Immature natural killer cell (primary cell): ENCODE data around the gene WDR36. TPM values are rescaled to one million over a fixed set of nuclear protein-coding genes. Genes with fewer than 3 reads are reported as not detected.

Experiments
- DNase-seq, 3 donors: peaks; one replicate each; pipeline ENCODE4 v3.0.0; 2022; ENCODE audit warnings: mixed read lengths in 1 of 3
- H3K27ac Mint-ChIP-seq, 6 donors: one replicate each; pipeline ENCODE4 v1.8.0; 2020; ENCODE audit warnings: mixed read lengths in 6 of 6, mild to moderate bottlenecking in 5 of 6, inconsistent platforms in 4 of 6, moderate library complexity in 3 of 6
- H3K27me3 Mint-ChIP-seq, 3 donors: one replicate each; pipeline ENCODE4 v1.8.0; 2020 to 2021; ENCODE audit warnings: low read depth in 3 of 3, mild to moderate bottlenecking in 3 of 3, mixed read lengths in 3 of 3, moderate library complexity in 3 of 3, inconsistent platforms in 1 of 3
- H3K36me3 Mint-ChIP-seq, 3 donors: one replicate each; pipeline ENCODE4 v1.8.0; 2020; ENCODE audit warnings: mixed read lengths in 3 of 3, inconsistent platforms in 2 of 3, mild to moderate bottlenecking in 2 of 3
- H3K4me1 Mint-ChIP-seq, 2 donors: one replicate each; pipeline ENCODE4 v1.8.0; 2020; ENCODE audit warnings: inconsistent platforms in 2 of 2, mild to moderate bottlenecking in 2 of 2, mixed read lengths in 2 of 2, moderate library complexity in 1 of 2
- H3K4me3 Mint-ChIP-seq, 5 donors: one replicate each; pipeline ENCODE4 v1.8.0; 2020; ENCODE audit warnings: mild to moderate bottlenecking in 5 of 5, mixed read lengths in 5 of 5, inconsistent platforms in 3 of 5, moderate library complexity in 3 of 5
- H3K9me3 Mint-ChIP-seq, 6 donors: one replicate each; pipeline ENCODE4 v1.8.0; 2020; ENCODE audit warnings: mild to moderate bottlenecking in 6 of 6, mixed read lengths in 6 of 6, inconsistent platforms in 4 of 6, moderate library complexity in 3 of 6
- polyA plus RNA-seq, 3 donors: library from polyadenylated mRNA; unstranded; fragments of 300-500 nt; fragmentation: Illumina TruSeq; gene quantifications; one replicate each; pipeline ENCODE4 v1.2.3, GENCODE V29; 2021

The WDR36 gene
- 10 to 100 TPM; 10.2 to 25.7 (median 15.2) TPM for polyA plus RNA-seq

- Mint-ChIP-seq H3K27me3 (peaks cover 4 to 8% (median 5%) of the 10 kb centered on the region in 3 donors), H3K4me3 (peak within 1 kb of the TSS; percentile 90 to 99 (median 92)), H3K9me3 (peaks cover 0 to 2% (median 0%) of the 10 kb centered on the region in 6 donors), H3K27ac (peak within 1 kb of the TSS; percentile 90 to 98 (median 94)), H3K36me3 (no peaks in the 10 kb centered on the region), H3K4me1 (peaks cover 23 to 32% of the 10 kb centered on the region in 2 donors)
- peak; percentile 85 to 88 (median 86) for DNase-seq
Observed at GRCh38 chr5:111092062-111092853, at the start of gene WDR36. Gene WDR36, plus strand, starts transcription at chr5:111092348. Its CDS starts 109 bp downstream, at chr5:111092457.

- H3K36me3 Mint-ChIP-seq: no peaks in the 10 kb centered on the region
- H3K4me3 Mint-ChIP-seq: no peak overlapping the region
- no peaks in the 10 kb centered on the region for H3K9me3 Mint-ChIP-seq
- no peak overlapping the region for H3K27ac Mint-ChIP-seq
- no peak for DNase-seq
- peaks cover 0 to 2% (median 2%) of the 10 kb centered on the region in 3 donors for H3K27me3 Mint-ChIP-seq
- H3K4me1 Mint-ChIP-seq: no peaks in the 10 kb centered on the region
Observed at GRCh38 chr5:111043712-111044506, 48.2 kb upstream of the WDR36 start.

- peaks cover 4 to 13% (median 5%) of the 10 kb centered on the region in 3 donors for H3K27me3 Mint-ChIP-seq
- no peaks in the 10 kb centered on the region for H3K4me1 Mint-ChIP-seq
- peaks cover 0 to 7% (median 4%) of the 10 kb centered on the region in 6 donors for H3K9me3 Mint-ChIP-seq
- H3K27ac Mint-ChIP-seq: no peak overlapping the region
- H3K36me3 Mint-ChIP-seq: peaks cover 0 to 5% (median 0%) of the 10 kb centered on the region in 3 donors
- H3K4me3 Mint-ChIP-seq: no peak overlapping the region
- DNase-seq: no peak
Observed at GRCh38 chr5:111058064-111058463, 34.1 kb upstream of the WDR36 start.

- DNase-seq: no peak
- no peak overlapping the region for H3K27ac Mint-ChIP-seq
Observed at GRCh38 chr5:111060169-111060568, 32.0 kb upstream of the WDR36 start.

GRCh38 chr5:111061618-111062017 is 30.5 kb upstream of the WDR36 start:
- Mint-ChIP-seq H3K27ac (no peak overlapping the region), H3K36me3 (peaks cover 0 to 5% (median 0%) of the 10 kb centered on the region in 3 donors), H3K4me1 (no peaks in the 10 kb centered on the region), H3K4me3 (no peak overlapping the region), H3K9me3 (peaks cover 0 to 7% (median 2%) of the 10 kb centered on the region in 6 donors), H3K27me3 (peaks cover 4 to 15% (median 4%) of the 10 kb centered on the region in 3 donors)
- no peak for DNase-seq

More at GRCh38 chr5:111060169-111060568, 32.0 kb upstream of the WDR36 start:
- Mint-ChIP-seq H3K9me3 (peaks cover 0 to 7% (median 4%) of the 10 kb centered on the region in 6 donors), H3K4me1 (no peaks in the 10 kb centered on the region), H3K36me3 (peaks cover 0 to 5% (median 0%) of the 10 kb centered on the region in 3 donors), H3K4me3 (no peak overlapping the region), H3K27me3 (peaks cover 4 to 13% (median 5%) of the 10 kb centered on the region in 3 donors)

GRCh38 chr5:111063709-111064322 is 28.3 kb upstream of the WDR36 start:
- peaks cover 0 to 2% (median under 1%) of the 10 kb centered on the region in 6 donors for H3K9me3 Mint-ChIP-seq
- no peak overlapping the region for H3K4me3 Mint-ChIP-seq
- H3K4me1 Mint-ChIP-seq: no peaks in the 10 kb centered on the region
- no peak for DNase-seq
- peaks cover 0 to 1% (median 0%) of the 10 kb centered on the region in 3 donors for H3K36me3 Mint-ChIP-seq
- peaks cover 4 to 22% (median 5%) of the 10 kb centered on the region in 3 donors for H3K27me3 Mint-ChIP-seq
- H3K27ac Mint-ChIP-seq: no peak overlapping the region

GRCh38 chr5:111066261-111066938 is 25.7 kb upstream of the WDR36 start:
- peaks cover 0 to 3% (median 0%) of the 10 kb centered on the region in 3 donors for H3K36me3 Mint-ChIP-seq
- DNase-seq: no peak
- no peak overlapping the region for H3K27ac Mint-ChIP-seq
- H3K4me1 Mint-ChIP-seq: peaks cover 0 to 2% of the 10 kb centered on the region in 2 donors
- H3K27me3 Mint-ChIP-seq: peaks cover 5 to 23% (median 12%) of the 10 kb centered on the region in 3 donors
- H3K4me3 Mint-ChIP-seq: no peak overlapping the region
- H3K9me3 Mint-ChIP-seq: peaks cover 0 to 2% (median 0%) of the 10 kb centered on the region in 6 donors

- Mint-ChIP-seq H3K36me3 (peaks cover 0 to 3% (median 0%) of the 10 kb centered on the region in 3 donors), H3K27me3 (peaks cover 13 to 31% (median 13%) of the 10 kb centered on the region in 3 donors), H3K9me3 (peaks cover 0 to under 1% (median 0%) of the 10 kb centered on the region in 6 donors), H3K4me1 (peaks cover 2 to 6% of the 10 kb centered on the region in 2 donors), H3K4me3 (no peak overlapping the region), H3K27ac (no peak overlapping the region)
- DNase-seq: no peak
Observed at GRCh38 chr5:111068213-111068612, 23.9 kb upstream of the WDR36 start.

- no peak overlapping the region for H3K4me3 Mint-ChIP-seq
Observed at GRCh38 chr5:111069839-111070238, 22.3 kb upstream of the WDR36 start.

GRCh38 chr5:111070272-111071134 is 21.6 kb upstream of the WDR36 start:
- DNase-seq: no peak
- Mint-ChIP-seq H3K4me3 (no peak overlapping the region), H3K36me3 (peaks cover 0 to 3% (median 0%) of the 10 kb centered on the region in 3 donors), H3K27me3 (peaks cover 13 to 43% (median 15%) of the 10 kb centered on the region in 3 donors), H3K9me3 (peaks cover 0 to 6% (median 0%) of the 10 kb centered on the region in 6 donors), H3K27ac (no peak overlapping the region), H3K4me1 (peaks cover 11 to 12% of the 10 kb centered on the region in 2 donors)

More at GRCh38 chr5:111069839-111070238, 22.3 kb upstream of the WDR36 start:
- Mint-ChIP-seq H3K27ac (no peak overlapping the region), H3K36me3 (peaks cover 0 to 3% (median 0%) of the 10 kb centered on the region in 3 donors), H3K4me1 (peaks cover 11 to 12% of the 10 kb centered on the region in 2 donors), H3K9me3 (peaks cover 0 to 6% (median 0%) of the 10 kb centered on the region in 6 donors), H3K27me3 (peaks cover 13 to 43% (median 13%) of the 10 kb centered on the region in 3 donors)
- no peak for DNase-seq

- Mint-ChIP-seq H3K9me3 (peaks cover 0 to 6% (median 0%) of the 10 kb centered on the region in 6 donors), H3K4me3 (peak within 1 kb of the TSS in 4 of 5 donors; percentile 10 to 90 (median 54)), H3K27me3 (peaks cover 13 to 38% (median 15%) of the 10 kb centered on the region in 3 donors), H3K27ac (no peak within 1 kb of the TSS), H3K4me1 (peaks cover 11 to 12% of the 10 kb centered on the region in 2 donors), H3K36me3 (peaks cover 0 to 3% (median 0%) of the 10 kb centered on the region in 3 donors)
- DNase-seq: no peak
Observed at GRCh38 chr5:111071413-111071812, 20.7 kb upstream of the WDR36 start, which contains the start of gene TSLP. Gene TSLP, plus strand, starts transcription at chr5:111071713. Its CDS starts 178 bp downstream, at chr5:111071891.
